ENCODE results near the gene RFC3.

RFC3 gene

DNA sequence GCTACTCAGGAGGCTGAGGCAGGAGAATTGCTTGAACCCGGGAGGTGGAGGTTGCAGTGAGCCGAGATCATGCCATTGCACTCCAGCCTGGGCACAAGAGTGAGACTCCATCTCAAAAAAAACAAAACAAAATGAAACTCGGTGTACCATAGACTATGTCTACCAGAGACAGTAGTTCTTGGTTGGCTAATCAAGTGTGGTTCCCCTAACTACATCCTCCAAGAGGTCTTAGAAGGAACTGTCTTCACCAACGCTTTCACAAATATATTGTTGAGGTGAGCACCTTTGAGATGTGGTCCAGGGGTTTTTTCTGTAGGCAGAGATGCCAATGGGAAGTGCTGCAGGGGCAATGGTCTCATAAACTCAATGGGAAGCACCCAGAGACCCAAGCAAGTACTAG lies 48.0 kb downstream of the RFC3 start:
- TF ChIP-seq FOXP2 (optimal IDR thresholded peaks at IDR 0.05; ENCODE audit: borderline replicate concordance, extremely low read depth, extremely low read length, insufficient read depth) (no peak), POLR2AphosphoS5 (IDR thresholded peaks at IDR 0.05; ENCODE audit: low read depth, low read length) (no peak), SIN3A (IDR thresholded peaks at IDR 0.05; ENCODE audit: borderline replicate concordance, insufficient read depth, low read length) (no peak), TAF1 (IDR thresholded peaks at IDR 0.05; ENCODE audit: borderline replicate concordance, insufficient read depth, low read length) (no peak)
- TF ChIP-seq, protein P1, sequence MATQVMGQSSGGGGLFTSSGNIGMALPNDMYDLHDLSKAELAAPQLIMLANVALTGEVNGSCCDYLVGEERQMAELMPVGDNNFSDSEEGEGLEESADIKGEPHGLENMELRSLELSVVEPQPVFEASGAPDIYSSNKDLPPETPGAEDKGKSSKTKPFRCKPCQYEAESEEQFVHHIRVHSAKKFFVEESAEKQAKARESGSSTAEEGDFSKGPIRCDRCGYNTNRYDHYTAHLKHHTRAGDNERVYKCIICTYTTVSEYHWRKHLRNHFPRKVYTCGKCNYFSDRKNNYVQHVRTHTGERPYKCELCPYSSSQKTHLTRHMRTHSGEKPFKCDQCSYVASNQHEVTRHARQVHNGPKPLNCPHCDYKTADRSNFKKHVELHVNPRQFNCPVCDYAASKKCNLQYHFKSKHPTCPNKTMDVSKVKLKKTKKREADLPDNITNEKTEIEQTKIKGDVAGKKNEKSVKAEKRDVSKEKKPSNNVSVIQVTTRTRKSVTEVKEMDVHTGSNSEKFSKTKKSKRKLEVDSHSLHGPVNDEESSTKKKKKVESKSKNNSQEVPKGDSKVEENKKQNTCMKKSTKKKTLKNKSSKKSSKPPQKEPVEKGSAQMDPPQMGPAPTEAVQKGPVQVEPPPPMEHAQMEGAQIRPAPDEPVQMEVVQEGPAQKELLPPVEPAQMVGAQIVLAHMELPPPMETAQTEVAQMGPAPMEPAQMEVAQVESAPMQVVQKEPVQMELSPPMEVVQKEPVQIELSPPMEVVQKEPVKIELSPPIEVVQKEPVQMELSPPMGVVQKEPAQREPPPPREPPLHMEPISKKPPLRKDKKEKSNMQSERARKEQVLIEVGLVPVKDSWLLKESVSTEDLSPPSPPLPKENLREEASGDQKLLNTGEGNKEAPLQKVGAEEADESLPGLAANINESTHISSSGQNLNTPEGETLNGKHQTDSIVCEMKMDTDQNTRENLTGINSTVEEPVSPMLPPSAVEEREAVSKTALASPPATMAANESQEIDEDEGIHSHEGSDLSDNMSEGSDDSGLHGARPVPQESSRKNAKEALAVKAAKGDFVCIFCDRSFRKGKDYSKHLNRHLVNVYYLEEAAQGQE (IDR thresholded peaks at IDR 0.05; ENCODE audit: insufficient read depth in 1 of 2, low read depth in 2 of 2, low read length in 2 of 2), result no peak

DNA sequence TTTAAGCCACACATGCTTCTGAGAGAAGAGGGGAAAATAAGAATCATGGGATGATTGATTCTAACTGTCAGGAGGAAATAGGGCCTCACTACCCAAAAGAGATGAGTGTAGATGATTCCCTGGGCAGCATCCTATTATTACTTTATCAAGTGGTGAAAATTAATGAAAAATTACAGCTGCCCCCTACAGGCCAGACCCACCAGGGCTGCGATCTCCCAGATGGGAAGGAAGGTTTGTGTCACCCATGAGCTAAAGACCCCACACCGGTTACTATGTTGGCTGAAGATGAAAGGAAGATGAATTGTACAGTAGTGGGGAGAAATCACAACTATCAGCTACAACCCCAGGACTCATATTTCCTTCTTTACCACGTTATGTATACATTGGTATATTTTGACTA lies 49.5 kb downstream of the RFC3 start:
- TF ChIP-seq, protein P1 (IDR thresholded peaks at IDR 0.05; ENCODE audit: insufficient read depth in 1 of 2, low read depth in 2 of 2, low read length in 2 of 2), result no peak
- TF ChIP-seq TAF1 (IDR thresholded peaks at IDR 0.05; ENCODE audit: borderline replicate concordance, insufficient read depth, low read length) (no peak), FOXP2 (optimal IDR thresholded peaks at IDR 0.05; ENCODE audit: borderline replicate concordance, extremely low read depth, extremely low read length, insufficient read depth) (no peak), SIN3A (IDR thresholded peaks at IDR 0.05; ENCODE audit: borderline replicate concordance, insufficient read depth, low read length) (no peak), POLR2AphosphoS5 (IDR thresholded peaks at IDR 0.05; ENCODE audit: low read depth, low read length) (no peak)

DNA sequence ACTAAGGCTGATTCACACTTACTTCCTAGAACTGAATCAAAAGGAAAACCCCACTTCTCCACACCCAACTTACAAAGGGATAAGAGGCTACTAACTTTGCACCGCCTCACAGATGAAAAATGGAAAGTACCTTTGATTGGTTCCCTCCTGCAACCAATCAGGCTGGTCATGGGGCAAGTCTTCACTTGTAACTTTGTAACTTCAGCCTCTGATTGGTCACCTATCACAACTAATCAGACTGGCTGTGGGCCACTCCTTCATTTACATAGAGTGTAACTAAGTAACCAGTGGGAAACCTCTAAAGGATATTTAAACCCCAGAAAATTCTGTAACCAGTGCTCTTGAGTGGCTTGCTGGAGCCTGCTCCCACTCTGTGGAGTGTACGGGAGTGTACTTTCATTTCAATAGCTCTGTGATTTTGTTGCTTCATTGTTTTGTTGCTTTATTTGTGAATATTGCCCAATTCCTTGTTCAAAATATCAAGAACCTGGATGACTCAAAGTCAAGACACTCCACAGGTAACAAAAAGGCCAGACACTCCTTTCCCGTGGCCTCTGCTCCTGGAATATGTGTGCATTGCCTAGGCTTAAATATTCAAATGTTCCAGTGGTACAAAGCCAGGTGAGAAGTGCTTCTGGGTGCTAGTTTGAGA lies 50.5 kb downstream of the RFC3 start:
- TF ChIP-seq POLR2AphosphoS5 (IDR thresholded peaks at IDR 0.05; ENCODE audit: low read depth, low read length) (no peak), FOXP2 (optimal IDR thresholded peaks at IDR 0.05; ENCODE audit: borderline replicate concordance, extremely low read depth, extremely low read length, insufficient read depth) (no peak), TAF1 (IDR thresholded peaks at IDR 0.05; ENCODE audit: borderline replicate concordance, insufficient read depth, low read length) (no peak), SIN3A (IDR thresholded peaks at IDR 0.05; ENCODE audit: borderline replicate concordance, insufficient read depth, low read length) (no peak)
- TF ChIP-seq, protein P1 (IDR thresholded peaks at IDR 0.05; ENCODE audit: insufficient read depth in 1 of 2, low read depth in 2 of 2, low read length in 2 of 2), result no peak

DNA sequence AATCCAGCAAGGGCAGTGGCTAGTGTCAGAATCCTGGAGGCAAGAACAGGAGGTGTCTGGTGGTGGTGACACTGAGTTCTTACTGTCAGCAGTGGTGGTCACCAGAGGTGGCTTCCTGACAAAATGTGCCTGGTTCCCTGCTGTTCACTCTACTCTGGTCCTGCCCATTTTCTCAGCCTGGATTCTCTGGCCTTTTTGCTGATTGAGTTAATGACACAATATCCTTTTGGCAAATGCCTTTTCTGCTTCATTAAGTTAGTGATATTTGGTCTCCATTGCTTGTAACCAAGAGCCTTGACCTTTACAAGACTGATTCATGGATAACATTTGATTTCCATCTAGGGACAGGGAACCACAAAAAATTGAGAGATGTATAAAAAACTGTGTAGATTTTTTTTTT lies 51.1 kb downstream of the RFC3 start:
- no peak for TF ChIP-seq FOXP2 (optimal IDR thresholded peaks at IDR 0.05; ENCODE audit: borderline replicate concordance, extremely low read depth, extremely low read length, insufficient read depth)
- TF ChIP-seq SIN3A (IDR thresholded peaks at IDR 0.05; ENCODE audit: borderline replicate concordance, insufficient read depth, low read length), result no peak
- TF ChIP-seq TAF1 (IDR thresholded peaks at IDR 0.05; ENCODE audit: borderline replicate concordance, insufficient read depth, low read length), result no peak
- no peak for TF ChIP-seq POLR2AphosphoS5 (IDR thresholded peaks at IDR 0.05; ENCODE audit: low read depth, low read length)
- TF ChIP-seq, protein P1 (IDR thresholded peaks at IDR 0.05; ENCODE audit: insufficient read depth in 1 of 2, low read depth in 2 of 2, low read length in 2 of 2), result no peak
